Activated CD4-positive, alpha-beta T cell treated with anti-CD3 and anti-CD28 coated beads, Interleukin-2, amount 10 ng/mL, durations not matched to agents 24 days and 14 days (primary cell): Measurements from ENCODE around the gene SAAL1. TPM values are rescaled to one million over a fixed set of nuclear protein-coding genes. Genes with fewer than 3 reads are reported as not detected.

ENCODE experiments used
- total RNA-seq: library from RNA; stranded (reverse); gene quantifications from 2 replicates; pipeline ENCODE4 v1.2.3, GENCODE V29; 2022

SAAL1 gene
- total RNA-seq, 1 donor from 2014 or later, result 43.5 TPM

Other genes with a start within 250 kb of the SAAL1 start
- gene SERGEF, start 93.0 kb downstream of the SAAL1 start, total RNA-seq, result 26.2 and 35.8 TPM in 2 replicates
- gene TPH1, start 59.8 kb downstream of the SAAL1 start, total RNA-seq, result 0.36 and 0.56 TPM in 2 replicates
- not detected in 2 replicates for gene MRGPRX3, start 26.5 kb upstream of the SAAL1 start, total RNA-seq
- gene MRGPRX4, start 66.8 kb upstream of the SAAL1 start, total RNA-seq, result not detected in 2 replicates
- gene SAA4, start 130.7 kb upstream of the SAAL1 start, total RNA-seq, result not detected in 2 replicates
- gene SAA2, start 142.6 kb upstream of the SAAL1 start, total RNA-seq, result not detected in 2 replicates
- gene SAA1, start 160.2 kb upstream of the SAAL1 start, total RNA-seq, result not detected in 2 replicates
- 20.5 and 24.5 TPM in 2 replicates for gene HPS5, start 216.1 kb upstream of the SAAL1 start, total RNA-seq
- gene GTF2H1, start 216.5 kb upstream of the SAAL1 start, total RNA-seq, result 54.6 and 55.7 TPM in 2 replicates